ENCODE measurements around the gene PKD2L1. TPM values are rescaled to one million over a fixed set of nuclear protein-coding genes. Genes with fewer than 3 reads are reported as not detected.

Gene PKD2L1
- total RNA-seq, 1 donor from 2014 or later: not detected

GRCh38 chr10:100372415-100373297, 42.6 kb upstream of the PKD2L1 start:
- no peak overlapping the region for H3K27ac Mint-ChIP-seq
- no peak for TF ChIP-seq CTCF (IDR thresholded peaks at IDR 0.05; ENCODE audit: unreplicated experiment)
- peaks cover 20% of the 10 kb centered on the region for H3K4me1 Mint-ChIP-seq (ENCODE audit: low read depth)
- H3K27me3 Mint-ChIP-seq: no peaks in the 10 kb centered on the region
- no peaks in the 10 kb centered on the region for H3K36me3 Mint-ChIP-seq (ENCODE audit: insufficient read depth)
- H3K4me3 Mint-ChIP-seq (ENCODE audit: low read depth): no peak overlapping the region
- DNase-seq (ENCODE audit: low spot score, unreplicated experiment): no peak
- H3K9me3 Mint-ChIP-seq (ENCODE audit: low read depth): no peaks in the 10 kb centered on the region

GRCh38 chr10:100371482-100372027, 41.5 kb upstream of the PKD2L1 start:
- Mint-ChIP-seq H3K27me3 (no peaks in the 10 kb centered on the region), H3K9me3 (ENCODE audit: low read depth) (no peaks in the 10 kb centered on the region), H3K4me1 (ENCODE audit: low read depth) (peaks cover 16% of the 10 kb centered on the region), H3K27ac (peak overlapping the region; percentile 90), H3K4me3 (ENCODE audit: low read depth) (peak overlapping the region; percentile 23), H3K36me3 (ENCODE audit: insufficient read depth) (no peaks in the 10 kb centered on the region)
- DNase-seq (ENCODE audit: low spot score, unreplicated experiment): no peak
- TF ChIP-seq CTCF (IDR thresholded peaks at IDR 0.05; ENCODE audit: unreplicated experiment): no peak

GRCh38 chr10:100370714-100371481, 40.9 kb upstream of the PKD2L1 start:
- H3K27me3 Mint-ChIP-seq: no peaks in the 10 kb centered on the region
- DNase-seq (ENCODE audit: low spot score, unreplicated experiment): peak; percentile 36
- peaks cover 14% of the 10 kb centered on the region for H3K4me1 Mint-ChIP-seq (ENCODE audit: low read depth)
- H3K9me3 Mint-ChIP-seq (ENCODE audit: low read depth): no peaks in the 10 kb centered on the region
- peak overlapping the region; percentile 23 for H3K4me3 Mint-ChIP-seq (ENCODE audit: low read depth)
- no peaks in the 10 kb centered on the region for H3K36me3 Mint-ChIP-seq (ENCODE audit: insufficient read depth)
- TF ChIP-seq CTCF (IDR thresholded peaks at IDR 0.05; ENCODE audit: unreplicated experiment): no peak
- H3K27ac Mint-ChIP-seq: peak overlapping the region; percentile 90

GRCh38 chr10:100368721-100369120, 38.7 kb upstream of the PKD2L1 start:
- no peak overlapping the region for H3K27ac Mint-ChIP-seq
- H3K36me3 Mint-ChIP-seq (ENCODE audit: insufficient read depth): peaks cover 1% of the 10 kb centered on the region
- DNase-seq (ENCODE audit: low spot score, unreplicated experiment): no peak
- H3K4me1 Mint-ChIP-seq (ENCODE audit: low read depth): peaks cover 18% of the 10 kb centered on the region
- no peak for TF ChIP-seq CTCF (IDR thresholded peaks at IDR 0.05; ENCODE audit: unreplicated experiment)
- no peak overlapping the region for H3K4me3 Mint-ChIP-seq (ENCODE audit: low read depth)
- no peaks in the 10 kb centered on the region for H3K27me3 Mint-ChIP-seq
- H3K9me3 Mint-ChIP-seq (ENCODE audit: low read depth): no peaks in the 10 kb centered on the region

GRCh38 chr10:100364735-100365391, 34.8 kb upstream of the PKD2L1 start:
- no peak for DNase-seq (ENCODE audit: low spot score, unreplicated experiment)
- H3K27me3 Mint-ChIP-seq: no peaks in the 10 kb centered on the region
- no peak overlapping the region for H3K4me3 Mint-ChIP-seq (ENCODE audit: low read depth)
- H3K4me1 Mint-ChIP-seq (ENCODE audit: low read depth): peaks cover 15% of the 10 kb centered on the region
- TF ChIP-seq CTCF (IDR thresholded peaks at IDR 0.05; ENCODE audit: unreplicated experiment): no peak
- peak overlapping the region; percentile 56 for H3K27ac Mint-ChIP-seq
- H3K9me3 Mint-ChIP-seq (ENCODE audit: low read depth): no peaks in the 10 kb centered on the region
- H3K36me3 Mint-ChIP-seq (ENCODE audit: insufficient read depth): peaks cover 20% of the 10 kb centered on the region
